VCaP (cell line): ENCODE data around the gene TOP3B.
A peak's percentile ranks its signal among the peaks of the same experiment; 100 is the strongest.

Source experiments
- H3K27ac ChIP-seq: fragments of 450-650 bp; 2 replicates; pipeline ENCODE4 v1.5.1; 2017
- CTCF ChIP-seq: fragments of 450-650 bp; conservative IDR thresholded peaks from 2 replicates; pipeline ENCODE4 v1.5.1; 2017; ENCODE audit warnings: mild to moderate bottlenecking, moderate library complexity

Gene TOP3B

GRCh38 chr22:21985214-21985613 is 2.6 kb upstream of the TOP3B start:
- no peak for TF ChIP-seq CTCF
- no peak overlapping the region for H3K27ac ChIP-seq

GRCh38 chr22:21984793-21985192 is 2.2 kb upstream of the TOP3B start:
- TF ChIP-seq CTCF, result peak; percentile 29
- H3K27ac ChIP-seq, result no peak overlapping the region

GRCh38 chr22:21981874-21982273 is 713 bp downstream of the TOP3B start:
- peak overlapping the region; percentile 81 for H3K27ac ChIP-seq
- TF ChIP-seq CTCF, result no peak

- TF ChIP-seq CTCF, result no peak
- H3K27ac ChIP-seq, result no peak overlapping the region
Measured at GRCh38 chr22:21980547-21980946, 2.0 kb downstream of the TOP3B start.

GRCh38 chr22:21978564-21979386 is 3.8 kb downstream of the TOP3B start:
- H3K27ac ChIP-seq, result no peak overlapping the region
- no peak for TF ChIP-seq CTCF

GRCh38 chr22:21977814-21978213 is 4.8 kb downstream of the TOP3B start:
- H3K27ac ChIP-seq, result no peak overlapping the region

GRCh38 chr22:21975854-21976345 is 6.7 kb downstream of the TOP3B start:
- no peak for TF ChIP-seq CTCF
- H3K27ac ChIP-seq, result no peak overlapping the region

More at GRCh38 chr22:21977814-21978213, 4.8 kb downstream of the TOP3B start:
- TF ChIP-seq CTCF, result no peak
